Ishikawa (cell line): ENCODE results near the gene ASB10.

Experiments
- CEBPB ChIP-seq: IDR thresholded peaks from 2 replicates; pipeline ENCODE4 v1.6.1; 2012
- CREB1 ChIP-seq: IDR thresholded peaks from 2 replicates; pipeline ENCODE4 v1.6.1; 2012; ENCODE audit warnings: low read depth
- EGR1 ChIP-seq: IDR thresholded peaks from 2 replicates; pipeline ENCODE4 v1.6.1; 2012
- EP300 ChIP-seq: IDR thresholded peaks from 2 replicates; pipeline ENCODE4 v1.6.1; 2012; ENCODE audit warnings: borderline replicate concordance
- FOXM1 ChIP-seq: IDR thresholded peaks from 2 replicates; pipeline ENCODE4 v1.6.1; 2012; ENCODE audit warnings: low read depth, borderline replicate concordance
- MAX ChIP-seq: IDR thresholded peaks from 2 replicates; pipeline ENCODE4 v1.6.1; 2012
- NFIC ChIP-seq: IDR thresholded peaks from 2 replicates; pipeline ENCODE4 v1.6.1; 2012
- RAD21 ChIP-seq: IDR thresholded peaks from 2 replicates; pipeline ENCODE4 v1.6.1; 2012; ENCODE audit warnings: low read depth
- TAF1 ChIP-seq: IDR thresholded peaks from 2 replicates; pipeline ENCODE4 v1.6.1; 2012; ENCODE audit warnings: low read depth, mild to moderate bottlenecking
- TCF12 ChIP-seq: IDR thresholded peaks from 2 replicates; pipeline ENCODE4 v1.6.1; 2012; ENCODE audit warnings: low read depth
- TEAD4 ChIP-seq: IDR thresholded peaks from 2 replicates; pipeline ENCODE4 v1.6.1; 2012
- USF1 ChIP-seq: IDR thresholded peaks from 2 replicates; pipeline ENCODE4 v1.6.1; 2012
- YY1 ChIP-seq: IDR thresholded peaks from 2 replicates; pipeline ENCODE4 v1.6.1; 2012; ENCODE audit warnings: low read depth
- ZBTB7A ChIP-seq: IDR thresholded peaks from 2 replicates; pipeline ENCODE4 v1.6.1; 2012; ENCODE audit warnings: low read depth
- TF ChIP-seq, protein P1 (sequence below): IDR thresholded peaks from 2 replicates; pipeline ENCODE4 v1.6.1; 2012; ENCODE audit warnings: low read depth, mild to moderate bottlenecking

ASB10 gene

GRCh38 chr7:151150388-151150787 lies 36.7 kb downstream of the ASB10 start:
- no peak for TF ChIP-seq ZBTB7A

- TF ChIP-seq CEBPB (no peak), CREB1 (no peak), MAX (no peak), NFIC (no peak), USF1 (no peak), ZBTB7A (no peak)
Measured at GRCh38 chr7:151148319-151149259, 38.5 kb downstream of the ASB10 start.

DNA sequence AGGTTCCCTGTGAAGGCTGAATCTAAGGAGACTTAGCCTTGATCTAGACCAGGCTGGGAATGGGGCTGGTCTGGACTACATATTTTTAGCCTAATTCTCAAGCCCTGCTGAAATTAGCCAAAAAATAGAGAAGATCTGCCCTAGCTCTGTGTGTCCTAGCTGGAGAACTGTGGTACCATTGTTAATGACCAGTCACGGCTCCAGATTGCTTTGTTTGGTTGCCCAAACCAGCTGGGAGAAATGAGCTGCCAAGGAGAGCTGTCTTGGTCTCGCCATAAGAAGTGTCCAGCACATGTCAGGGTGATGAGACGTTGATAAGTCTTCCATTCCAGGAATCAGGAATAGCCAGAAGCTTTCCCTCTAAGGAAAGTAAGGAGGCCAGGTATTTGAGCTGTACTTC lies 40.3 kb downstream of the ASB10 start:
- TF ChIP-seq CREB1: no peak
- TF ChIP-seq TAF1: no peak
- TF ChIP-seq TEAD4: no peak
- no peak for TF ChIP-seq YY1
- TF ChIP-seq TCF12: no peak
- no peak for TF ChIP-seq MAX
- no peak for TF ChIP-seq CEBPB
- no peak for TF ChIP-seq USF1
- TF ChIP-seq NFIC: no peak

GRCh38 chr7:151144387-151144786 lies 42.7 kb downstream of the ASB10 start:
- TF ChIP-seq YY1: no peak

- TF ChIP-seq NFIC: no peak
- TF ChIP-seq ZBTB7A: no peak
- TF ChIP-seq TCF12: no peak
- TF ChIP-seq RAD21: no peak
- TF ChIP-seq YY1: no peak
- TF ChIP-seq USF1: no peak
- TF ChIP-seq CREB1: no peak
- TF ChIP-seq FOXM1: no peak
- no peak for TF ChIP-seq TEAD4
- no peak for TF ChIP-seq TAF1
- TF ChIP-seq, protein P1, sequence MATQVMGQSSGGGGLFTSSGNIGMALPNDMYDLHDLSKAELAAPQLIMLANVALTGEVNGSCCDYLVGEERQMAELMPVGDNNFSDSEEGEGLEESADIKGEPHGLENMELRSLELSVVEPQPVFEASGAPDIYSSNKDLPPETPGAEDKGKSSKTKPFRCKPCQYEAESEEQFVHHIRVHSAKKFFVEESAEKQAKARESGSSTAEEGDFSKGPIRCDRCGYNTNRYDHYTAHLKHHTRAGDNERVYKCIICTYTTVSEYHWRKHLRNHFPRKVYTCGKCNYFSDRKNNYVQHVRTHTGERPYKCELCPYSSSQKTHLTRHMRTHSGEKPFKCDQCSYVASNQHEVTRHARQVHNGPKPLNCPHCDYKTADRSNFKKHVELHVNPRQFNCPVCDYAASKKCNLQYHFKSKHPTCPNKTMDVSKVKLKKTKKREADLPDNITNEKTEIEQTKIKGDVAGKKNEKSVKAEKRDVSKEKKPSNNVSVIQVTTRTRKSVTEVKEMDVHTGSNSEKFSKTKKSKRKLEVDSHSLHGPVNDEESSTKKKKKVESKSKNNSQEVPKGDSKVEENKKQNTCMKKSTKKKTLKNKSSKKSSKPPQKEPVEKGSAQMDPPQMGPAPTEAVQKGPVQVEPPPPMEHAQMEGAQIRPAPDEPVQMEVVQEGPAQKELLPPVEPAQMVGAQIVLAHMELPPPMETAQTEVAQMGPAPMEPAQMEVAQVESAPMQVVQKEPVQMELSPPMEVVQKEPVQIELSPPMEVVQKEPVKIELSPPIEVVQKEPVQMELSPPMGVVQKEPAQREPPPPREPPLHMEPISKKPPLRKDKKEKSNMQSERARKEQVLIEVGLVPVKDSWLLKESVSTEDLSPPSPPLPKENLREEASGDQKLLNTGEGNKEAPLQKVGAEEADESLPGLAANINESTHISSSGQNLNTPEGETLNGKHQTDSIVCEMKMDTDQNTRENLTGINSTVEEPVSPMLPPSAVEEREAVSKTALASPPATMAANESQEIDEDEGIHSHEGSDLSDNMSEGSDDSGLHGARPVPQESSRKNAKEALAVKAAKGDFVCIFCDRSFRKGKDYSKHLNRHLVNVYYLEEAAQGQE: no peak
- no peak for TF ChIP-seq EP300
- no peak for TF ChIP-seq MAX
- no peak for TF ChIP-seq CEBPB
- no peak for TF ChIP-seq EGR1
Measured at GRCh38 chr7:151143261-151144015, 43.6 kb downstream of the ASB10 start.

GRCh38 chr7:151142686-151143040 lies 44.4 kb downstream of the ASB10 start:
- TF ChIP-seq ZBTB7A (no peak), FOXM1 (no peak), TAF1 (no peak), MAX (no peak), CREB1 (no peak), RAD21 (no peak), TEAD4 (no peak)
